Choroid plexus epithelial cell (primary cell): ENCODE data around the gene CACFD1.

Source experiments
- DNase-seq: peaks from one replicate; pipeline ENCODE4 v3.0.0-alpha.2; 2010; ENCODE audit warnings: low read depth
- H3K4me3 ChIP-seq: 2 replicates; pipeline ENCODE4 v1.5.1; 2011; ENCODE audit warnings: low read depth, mild to moderate bottlenecking, control low read depth, low read length, moderate library complexity
- CTCF ChIP-seq: conservative IDR thresholded peaks from 2 replicates; pipeline ENCODE4 v1.5.1; 2011; ENCODE audit warnings: low read depth, mild to moderate bottlenecking, control low read depth, inconsistent platforms, low read length, moderate library complexity

CACFD1 gene

GRCh38 chr9:133475292-133476012 lies 15.7 kb downstream of the CACFD1 start:
- DNase-seq, result no peak
- no peak for TF ChIP-seq CTCF
- H3K4me3 ChIP-seq, result no peak overlapping the region

GRCh38 chr9:133476036-133476931 lies 16.5 kb downstream of the CACFD1 start:
- peak; percentile 68 for DNase-seq
- no peak overlapping the region for H3K4me3 ChIP-seq
- TF ChIP-seq CTCF, result no peak

GRCh38 chr9:133476941-133477340 lies 17.2 kb downstream of the CACFD1 start:
- no peak overlapping the region for H3K4me3 ChIP-seq
- DNase-seq, result no peak
- TF ChIP-seq CTCF, result no peak

DNA sequence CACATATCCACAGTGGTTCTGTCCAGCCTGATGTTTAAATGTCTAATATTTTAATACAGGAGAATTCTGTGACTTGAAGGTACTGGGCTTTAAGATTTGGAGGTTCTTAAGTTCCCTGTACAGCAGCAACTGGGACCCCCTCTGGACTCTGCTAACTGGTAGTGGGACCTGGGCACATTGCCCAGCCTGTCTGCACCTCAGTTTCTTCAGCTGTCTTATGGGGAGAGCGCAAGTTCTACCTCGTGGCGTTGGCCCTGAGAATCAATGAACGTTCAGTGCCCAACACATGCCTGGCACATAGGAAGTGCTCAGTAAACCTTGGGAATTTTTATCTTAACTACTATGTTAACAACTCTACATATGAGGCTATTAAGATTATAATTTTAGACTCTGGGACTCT lies 17.7 kb downstream of the CACFD1 start:
- no peak overlapping the region for H3K4me3 ChIP-seq
- TF ChIP-seq CTCF, result no peak
- no peak for DNase-seq

GRCh38 chr9:133477992-133478850 lies 18.4 kb downstream of the CACFD1 start:
- peak overlapping the region; percentile 71 for H3K4me3 ChIP-seq
- TF ChIP-seq CTCF, result no peak

GRCh38 chr9:133478851-133479711 lies 19.3 kb downstream of the CACFD1 start, which contains the start of gene SLC2A6:
TSS of gene SLC2A6 (minus strand) at chr9:133479099. CDS start at chr9:133479059, 40 bp downstream.
- TF ChIP-seq CTCF, result no peak
- peak within 1 kb of the TSS; percentile 71 for H3K4me3 ChIP-seq
- peak; percentile 72 for DNase-seq

More at GRCh38 chr9:133477992-133478850, 18.4 kb downstream of the CACFD1 start:
- DNase-seq, result peak; percentile 28
